ENCODE results near the gene ABR.
A peak's percentile ranks its signal among the peaks of the same experiment; 100 is the strongest.

Gene ABR

DNA sequence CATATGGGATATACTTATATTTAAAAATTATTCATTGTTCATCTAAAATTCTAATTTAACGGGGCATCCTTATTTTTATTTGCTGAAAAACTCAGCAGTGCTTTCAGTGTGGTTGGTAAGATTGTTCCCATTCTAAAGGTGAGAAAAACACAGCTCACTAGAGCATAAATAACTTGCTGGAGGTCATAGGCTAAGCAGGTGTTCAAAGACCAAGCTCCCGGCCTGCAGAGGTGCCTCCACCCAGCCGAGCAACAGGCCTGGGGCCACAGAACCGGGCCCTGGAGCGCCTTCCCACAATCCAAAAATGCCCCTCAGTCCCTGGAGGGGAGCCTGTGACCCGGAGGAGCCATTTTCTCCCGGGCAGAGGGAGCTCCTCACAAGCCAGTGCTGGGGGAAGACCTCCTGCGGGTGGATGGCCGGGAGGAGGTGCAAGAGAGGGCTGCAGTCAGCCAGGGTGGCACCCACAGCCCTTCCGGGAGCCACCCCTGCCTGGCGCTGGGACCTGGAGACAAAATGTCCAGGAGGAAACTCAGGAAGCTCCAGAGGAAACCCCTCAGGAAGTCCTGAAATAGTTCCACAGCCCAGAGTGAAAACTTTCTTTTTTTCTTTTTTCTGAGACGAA lies 14.7 kb downstream of the ABR start:
- H3K4me3 ChIP-seq (ENCODE audit: low read depth, low read length) = no peak overlapping the region
- TF ChIP-seq, protein P1, sequence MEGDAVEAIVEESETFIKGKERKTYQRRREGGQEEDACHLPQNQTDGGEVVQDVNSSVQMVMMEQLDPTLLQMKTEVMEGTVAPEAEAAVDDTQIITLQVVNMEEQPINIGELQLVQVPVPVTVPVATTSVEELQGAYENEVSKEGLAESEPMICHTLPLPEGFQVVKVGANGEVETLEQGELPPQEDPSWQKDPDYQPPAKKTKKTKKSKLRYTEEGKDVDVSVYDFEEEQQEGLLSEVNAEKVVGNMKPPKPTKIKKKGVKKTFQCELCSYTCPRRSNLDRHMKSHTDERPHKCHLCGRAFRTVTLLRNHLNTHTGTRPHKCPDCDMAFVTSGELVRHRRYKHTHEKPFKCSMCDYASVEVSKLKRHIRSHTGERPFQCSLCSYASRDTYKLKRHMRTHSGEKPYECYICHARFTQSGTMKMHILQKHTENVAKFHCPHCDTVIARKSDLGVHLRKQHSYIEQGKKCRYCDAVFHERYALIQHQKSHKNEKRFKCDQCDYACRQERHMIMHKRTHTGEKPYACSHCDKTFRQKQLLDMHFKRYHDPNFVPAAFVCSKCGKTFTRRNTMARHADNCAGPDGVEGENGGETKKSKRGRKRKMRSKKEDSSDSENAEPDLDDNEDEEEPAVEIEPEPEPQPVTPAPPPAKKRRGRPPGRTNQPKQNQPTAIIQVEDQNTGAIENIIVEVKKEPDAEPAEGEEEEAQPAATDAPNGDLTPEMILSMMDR (IDR thresholded peaks at IDR 0.05; ENCODE audit: low read depth, low read length, missing control alignments) = peak; percentile 17
- DNase-seq (ENCODE audit: low read depth) = no peak

DNA sequence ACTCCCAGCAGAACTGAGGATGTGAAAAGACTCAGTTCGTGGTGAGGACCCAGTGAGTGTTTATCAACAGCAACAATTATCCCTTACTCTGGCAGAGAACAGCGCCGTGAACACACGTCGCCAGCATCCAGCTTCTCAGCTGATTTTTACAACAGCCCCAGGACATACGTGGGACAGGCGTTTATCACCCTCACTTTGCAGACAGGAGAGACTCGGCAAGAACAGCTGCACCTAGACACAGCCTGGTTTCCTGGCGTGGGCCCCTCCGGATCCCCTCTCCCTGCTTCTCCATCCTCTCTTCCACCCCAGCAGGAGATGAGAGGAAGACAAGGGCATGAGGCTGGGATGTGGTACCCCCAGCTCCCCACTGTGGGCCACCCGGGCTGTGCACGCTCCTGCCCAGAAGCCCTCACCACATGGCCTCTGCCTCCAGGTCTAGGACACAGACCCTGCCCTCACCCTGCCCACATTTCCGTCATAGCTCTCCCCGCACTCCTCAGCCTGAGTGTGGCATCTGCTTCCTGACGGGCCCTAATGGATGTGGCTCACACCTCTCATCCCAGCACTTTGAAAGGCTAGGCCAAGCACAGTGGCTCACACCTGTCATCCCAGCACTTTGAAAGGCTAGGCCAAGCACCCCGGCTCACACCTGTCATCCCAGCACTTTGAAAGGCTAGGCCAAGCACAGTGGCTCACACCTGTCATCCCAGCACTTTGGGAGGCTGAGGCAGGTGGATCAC lies 17.5 kb downstream of the ABR start:
- TF ChIP-seq, protein P1 (IDR thresholded peaks at IDR 0.05; ENCODE audit: low read depth, low read length, missing control alignments) = no peak
- H3K4me3 ChIP-seq (ENCODE audit: low read depth, low read length) = no peak overlapping the region
- no peak for DNase-seq (ENCODE audit: low read depth)

DNA sequence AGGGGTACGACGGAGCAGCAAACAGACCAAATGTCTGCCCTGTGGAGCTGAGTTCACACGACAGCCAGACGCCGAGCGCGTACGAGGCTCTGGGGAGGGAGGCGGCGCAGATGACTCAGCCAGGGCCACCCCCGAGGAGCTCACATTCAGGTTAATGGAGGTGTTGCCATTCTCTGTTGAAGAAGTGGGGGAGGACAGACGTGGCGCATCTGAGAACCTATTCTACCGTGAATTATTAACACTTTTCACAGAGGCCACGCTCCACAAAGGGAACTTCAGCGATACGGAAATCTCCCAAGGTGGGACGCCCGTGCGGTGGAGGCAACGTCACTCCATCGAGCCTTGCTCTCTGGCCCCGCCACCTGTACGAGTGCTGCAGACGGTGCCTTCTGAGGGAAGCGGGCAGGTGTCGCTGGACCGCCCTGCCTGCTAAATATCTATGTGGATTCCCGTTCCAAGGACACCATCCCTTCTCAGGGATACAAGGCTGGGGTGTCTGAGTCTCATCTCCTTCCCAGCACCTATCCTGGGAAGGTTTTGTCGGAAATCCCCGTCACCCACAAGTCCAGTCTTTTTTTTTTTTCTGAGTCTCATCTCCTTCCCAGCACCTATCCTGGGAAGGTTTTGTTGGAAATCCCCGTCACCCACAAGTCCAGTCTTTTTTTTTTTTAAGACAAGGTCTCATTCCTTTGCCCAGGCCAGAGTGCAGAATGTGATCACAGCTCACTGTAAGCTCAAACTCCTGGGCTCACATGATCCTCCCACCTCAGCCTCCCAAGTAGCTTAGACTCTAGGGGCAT lies 19.0 kb downstream of the ABR start:
- TF ChIP-seq, protein P1 (IDR thresholded peaks at IDR 0.05; ENCODE audit: low read depth, low read length, missing control alignments) = no peak
- DNase-seq (ENCODE audit: low read depth) = no peak
- H3K4me3 ChIP-seq (ENCODE audit: low read depth, low read length) = no peak overlapping the region

DNA sequence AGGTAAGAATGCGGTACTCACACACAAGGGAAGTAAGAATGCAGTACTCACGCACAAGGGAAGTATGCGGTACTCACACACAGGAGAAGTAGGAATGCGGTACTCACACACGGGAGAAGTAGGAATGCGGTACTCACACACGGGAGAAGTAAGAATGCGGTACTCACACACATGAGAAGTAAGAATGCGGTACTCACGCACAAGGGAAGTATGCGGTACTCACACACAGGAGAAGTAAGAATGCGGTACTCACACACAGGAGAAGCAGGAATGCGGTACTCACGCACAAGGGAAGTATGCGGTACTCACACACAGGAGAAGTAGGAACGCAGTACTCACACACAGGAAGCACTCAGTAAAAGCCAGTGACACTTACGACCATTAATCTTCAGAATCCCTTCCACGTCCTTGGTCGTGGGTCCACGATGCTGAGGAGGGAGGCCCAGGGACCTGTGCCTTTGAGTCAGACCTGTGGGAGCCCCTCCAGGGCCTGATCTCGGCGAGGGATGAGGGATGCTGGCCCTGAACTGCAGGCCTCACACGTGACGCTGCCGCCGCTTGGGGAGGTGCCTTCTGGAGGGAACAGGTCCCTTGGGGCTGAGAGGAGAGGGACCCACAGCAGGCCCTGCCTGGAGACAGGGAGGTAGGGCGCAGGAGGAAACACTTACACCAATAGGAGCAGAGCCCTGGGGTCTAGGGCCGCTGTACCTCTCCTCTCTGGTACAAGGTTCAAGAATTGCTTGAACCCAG lies 20.2 kb downstream of the ABR start:
- no peak for DNase-seq (ENCODE audit: low read depth)
- TF ChIP-seq, protein P1 (IDR thresholded peaks at IDR 0.05; ENCODE audit: low read depth, low read length, missing control alignments) = no peak
- H3K4me3 ChIP-seq (ENCODE audit: low read depth, low read length) = no peak overlapping the region

DNA sequence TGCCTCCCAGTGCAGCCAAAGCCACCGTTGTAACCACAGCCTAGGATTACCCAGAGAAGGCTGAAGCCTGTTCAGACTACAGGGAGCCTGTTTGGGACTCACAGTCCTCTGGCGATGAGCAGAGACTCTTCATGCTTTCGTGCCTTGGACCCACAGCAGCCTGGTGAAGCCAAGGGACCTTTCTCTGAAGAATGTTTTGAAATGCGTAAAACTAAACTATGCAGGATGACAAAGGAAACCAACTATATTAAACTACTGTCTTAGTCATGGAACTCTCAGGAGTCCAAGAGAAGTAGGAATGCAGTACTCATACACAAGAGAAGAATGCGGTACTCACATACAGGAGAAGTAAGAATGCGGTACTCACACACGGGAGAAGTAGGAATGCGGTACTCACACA lies 20.9 kb downstream of the ABR start:
- TF ChIP-seq, protein P1 (IDR thresholded peaks at IDR 0.05; ENCODE audit: low read depth, low read length, missing control alignments) = no peak
- no peak overlapping the region for H3K4me3 ChIP-seq (ENCODE audit: low read depth, low read length)
- no peak for DNase-seq (ENCODE audit: low read depth)

DNA sequence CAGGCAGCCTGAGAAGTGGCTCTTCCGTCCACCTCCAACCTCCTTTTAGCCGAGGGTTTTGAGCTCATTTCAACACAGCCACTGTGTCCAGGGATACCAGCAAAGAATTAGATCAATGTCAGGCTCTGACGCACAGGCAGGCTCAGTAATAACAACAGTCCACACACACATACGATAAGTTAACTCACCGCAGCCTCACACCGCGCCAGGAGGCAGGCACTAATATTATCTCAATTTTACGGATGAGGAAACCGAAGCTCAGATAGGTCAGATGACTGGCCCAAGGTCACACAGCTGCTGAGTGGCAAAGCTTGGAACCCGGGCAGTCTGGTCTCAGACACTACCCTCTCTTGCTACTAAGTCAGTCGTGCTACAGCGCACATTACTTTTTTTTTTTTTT lies 22.9 kb downstream of the ABR start:
- no peak overlapping the region for H3K4me3 ChIP-seq (ENCODE audit: low read depth, low read length)
- no peak for DNase-seq (ENCODE audit: low read depth)
- TF ChIP-seq, protein P1 (IDR thresholded peaks at IDR 0.05; ENCODE audit: low read depth, low read length, missing control alignments) = no peak

Data from GM12864 (cell line).